Right lobe of liver (tissue), 6 donors: Measurements from ENCODE around the gene SYNRG. TPM values are rescaled to one million over a fixed set of nuclear protein-coding genes. Genes with fewer than 3 reads are reported as not detected.
A peak's percentile ranks its signal among the peaks of the same experiment; 100 is the strongest.

ENCODE experiments used
- ATAC-seq, 4 donors: fragments of 200-7000 bp; cut with Tn5 transposase; one replicate each; pipeline ENCODE4 v1.9.1; 2020; ENCODE audit warnings: mild to moderate bottlenecking in 4 of 4, moderate library complexity in 4 of 4
- DNase-seq, 3 donors: peaks; one replicate each; pipeline ENCODE4 v3.0.0-alpha.2; 2020
- H3K27ac ChIP-seq, 3 donors: fragments of 200-600 bp; one replicate each; pipeline ENCODE4 v1.8.0; 2022
- H3K27me3 ChIP-seq, 2 donors: fragments of 200-600 bp; one replicate each; pipeline ENCODE4 v1.8.0; 2022
- H3K36me3 ChIP-seq, 4 donors: fragments of 200-600 bp; sonication (generic) in 1 of 4; one replicate each; pipeline versions ENCODE4 v1.5.1 to v1.8.0; 2017 to 2022; ENCODE audit warnings: control low read depth in 1 of 4
- H3K4me1 ChIP-seq, 4 donors: fragments of 200-600 bp; sonication (generic) in 1 of 4; one replicate each; pipeline versions ENCODE4 v1.5.1 to v1.8.0; 2017 to 2022; ENCODE audit warnings: control low read depth in 1 of 4
- H3K4me3 ChIP-seq, 3 donors: fragments of 200-600 bp; one replicate each; pipeline ENCODE4 v1.8.0; 2022
- H3K9me3 ChIP-seq, 4 donors: fragments of 200-600 bp; sonication (generic) in 1 of 4; one replicate each; pipeline versions ENCODE4 v1.5.1 to v1.8.0; 2017 to 2022; ENCODE audit warnings: control low read depth in 1 of 4
- POLR2A ChIP-seq: fragments of 450-650 bp; IDR thresholded peaks from one replicate; pipeline ENCODE4 v1.6.1; 2017; ENCODE audit warnings: antibody characterized with exemption, mild to moderate bottlenecking
- whole genome bisulfite sequencing: methylation state at CpG from one replicate; pipeline ENCODE4 v1.1.6; 2018; ENCODE audit warnings: low coverage, low lambda C conversion rate; ENCODE audit not compliant: insufficient coverage; ENCODE audit errors: missing lambda C conversion rate; 5-methylcytosine and 5-hydroxymethylcytosine counted together
- intact Hi-C, 2 donors: fragments of 100-400 bp; cut with DNase I; formaldehyde crosslinking; loops; one replicate each; pipeline versions ENCODE4 v1.11.2 to v1.14.1; 2022
- total RNA-seq, 6 experiments: library from RNA; depleted of rRNA in 2 of 6; stranded (reverse); fragments of >200 nt in 2 of 6; fragmentation: NEBNext Ultra II Directional in 3 of 6; extraction: Animal tissue kit (Norgen Biotek cat#: 25700) in 3 of 6; gene quantifications; one replicate each; pipeline versions ENCODE4 v1.1.0 to v1.2.4, GENCODE V29; 2016 to 2023
- TF ChIP-seq, protein P1 (sequence below), 4 donors: fragments of 200-600 bp in 3 of 4; fragments of 450-650 bp in 1 of 4; IDR thresholded peaks; one replicate each; pipeline versions ENCODE4 v1.5.1 to v1.8.0; 2016 to 2022; ENCODE audit warnings: antibody characterized with exemption in 4 of 4, mild to moderate bottlenecking in 2 of 4
- donor health status: DM: no; HTN: yes; CAD: no.
- donor health status: DM: no; HTN: no; CAD: no.
- donor health status: DM: no; HTN: no; CAD: no.
- donor health status: DM: no; HTN: yes; CAD: no.
- donor health status: DM: no; HTN: yes; CAD: no.

SYNRG gene
- total RNA-seq, 6 experiments from 2014 or later, result 9.0 to 16.2 (median 15.0) TPM

DNA sequence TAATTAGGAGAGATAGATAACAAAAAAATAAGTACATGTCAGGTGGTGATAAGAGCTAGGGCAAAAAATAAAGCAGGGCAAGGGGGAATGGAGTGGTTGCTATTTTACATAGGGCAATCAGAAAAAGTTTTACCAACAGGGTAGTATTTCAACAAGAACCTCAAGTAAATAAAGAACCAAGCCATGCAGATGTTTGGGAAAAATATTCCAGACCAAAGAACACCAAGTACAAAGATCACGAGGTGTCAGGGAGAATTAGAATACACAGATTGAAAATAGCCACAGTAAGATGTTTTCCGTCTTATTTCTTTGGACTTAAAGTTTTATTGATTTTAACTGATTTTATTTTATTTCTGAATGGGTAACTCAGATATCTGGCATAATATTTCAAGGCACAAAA, 11.1 kb downstream of the SYNRG start:
- WGBS, result 39% methylated on average over 2 of the region's 2 CpGs

DNA sequence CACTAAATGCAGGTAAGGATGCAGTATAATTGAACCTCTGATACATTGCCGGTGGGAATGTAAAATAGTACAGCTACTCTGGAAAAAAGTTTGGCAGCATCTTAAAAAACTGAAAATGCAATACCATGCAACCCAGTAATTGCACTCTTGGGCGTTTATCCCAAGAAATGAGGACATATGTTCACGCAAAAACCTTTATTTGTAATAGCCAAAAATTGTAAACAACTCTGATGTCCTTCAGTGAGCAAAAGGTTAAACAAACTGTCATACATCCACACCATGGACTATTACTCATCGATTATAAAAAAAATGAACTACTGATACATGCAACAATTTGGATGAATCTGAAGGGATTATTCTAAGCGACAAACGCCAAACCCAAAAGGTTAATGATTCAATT, 16.9 kb downstream of the SYNRG start:
- DNase-seq, result no peak
- Histone ChIP-seq H3K4me3 (no peak overlapping the region), H3K4me1 (peaks cover 0 to 9% (median 0%) of the 10 kb centered on the region in 4 donors), H3K27me3 (no peaks in the 10 kb centered on the region), H3K36me3 (peaks cover 0 to 32% (median 6%) of the 10 kb centered on the region in 4 donors), H3K27ac (no peak overlapping the region), H3K9me3 (no peaks in the 10 kb centered on the region)
- ATAC-seq, result no peak
- intact Hi-C loops, result no loop called here
- 62% methylated on average over 6 of the region's 6 CpGs for WGBS
- TF ChIP-seq, protein P1, sequence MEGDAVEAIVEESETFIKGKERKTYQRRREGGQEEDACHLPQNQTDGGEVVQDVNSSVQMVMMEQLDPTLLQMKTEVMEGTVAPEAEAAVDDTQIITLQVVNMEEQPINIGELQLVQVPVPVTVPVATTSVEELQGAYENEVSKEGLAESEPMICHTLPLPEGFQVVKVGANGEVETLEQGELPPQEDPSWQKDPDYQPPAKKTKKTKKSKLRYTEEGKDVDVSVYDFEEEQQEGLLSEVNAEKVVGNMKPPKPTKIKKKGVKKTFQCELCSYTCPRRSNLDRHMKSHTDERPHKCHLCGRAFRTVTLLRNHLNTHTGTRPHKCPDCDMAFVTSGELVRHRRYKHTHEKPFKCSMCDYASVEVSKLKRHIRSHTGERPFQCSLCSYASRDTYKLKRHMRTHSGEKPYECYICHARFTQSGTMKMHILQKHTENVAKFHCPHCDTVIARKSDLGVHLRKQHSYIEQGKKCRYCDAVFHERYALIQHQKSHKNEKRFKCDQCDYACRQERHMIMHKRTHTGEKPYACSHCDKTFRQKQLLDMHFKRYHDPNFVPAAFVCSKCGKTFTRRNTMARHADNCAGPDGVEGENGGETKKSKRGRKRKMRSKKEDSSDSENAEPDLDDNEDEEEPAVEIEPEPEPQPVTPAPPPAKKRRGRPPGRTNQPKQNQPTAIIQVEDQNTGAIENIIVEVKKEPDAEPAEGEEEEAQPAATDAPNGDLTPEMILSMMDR (IDR thresholded peaks at IDR 0.05), result no peak
- TF ChIP-seq POLR2A, result no peak

More for the DNA sequence above, 11.1 kb downstream of the SYNRG start:
- TF ChIP-seq POLR2A, result no peak
- TF ChIP-seq, protein P1 (IDR thresholded peaks at IDR 0.05), result no peak
- DNase-seq, result no peak
- peak; percentile 28 to 62 (median 48) for ATAC-seq
- peaks cover 0 to 28% (median 6%) of the 10 kb centered on the region in 4 donors for H3K36me3 ChIP-seq
- H3K27me3 ChIP-seq, result no peaks in the 10 kb centered on the region
- H3K4me3 ChIP-seq, result no peak overlapping the region
- peak overlapping the region in 1 of 3 donors; percentile 11 for H3K27ac ChIP-seq
- no peaks in the 10 kb centered on the region for H3K9me3 ChIP-seq
- H3K4me1 ChIP-seq, result peaks cover 0 to 8% (median 4%) of the 10 kb centered on the region in 4 donors
- intact Hi-C loops, result no loop called here

DNA sequence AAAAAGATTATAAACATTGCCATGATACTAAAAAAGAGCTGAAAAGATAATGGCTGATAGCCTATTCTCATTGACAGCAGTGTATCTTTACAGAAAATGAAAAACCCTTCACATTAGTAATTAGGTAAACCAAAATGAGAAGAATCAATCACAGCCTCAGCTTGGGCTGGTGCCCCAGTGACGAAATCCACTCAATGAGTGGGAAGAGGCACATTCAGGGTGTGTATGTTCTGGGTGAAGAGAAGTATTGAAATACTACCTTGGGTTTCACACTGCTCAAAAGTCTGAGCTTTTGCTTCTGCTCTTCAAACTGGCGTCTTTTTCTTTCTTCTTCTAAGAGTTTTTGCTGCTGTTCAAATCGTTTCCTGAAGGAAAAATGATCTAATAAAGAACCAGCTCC, 24.2 kb downstream of the SYNRG start:
- intact Hi-C loops, result no loop called here
- H3K4me1 ChIP-seq, result no peaks in the 10 kb centered on the region
- H3K9me3 ChIP-seq, result no peaks in the 10 kb centered on the region
- peaks cover 0 to 51% (median 10%) of the 10 kb centered on the region in 4 donors for H3K36me3 ChIP-seq
- no peak for TF ChIP-seq POLR2A
- TF ChIP-seq, protein P1 (IDR thresholded peaks at IDR 0.05), result no peak
- no peak overlapping the region for H3K27ac ChIP-seq
- DNase-seq, result no peak
- no peak for ATAC-seq
- no peaks in the 10 kb centered on the region for H3K27me3 ChIP-seq
- WGBS, result 75% methylated on average over 3 of the region's 3 CpGs
- no peak overlapping the region for H3K4me3 ChIP-seq

DNA sequence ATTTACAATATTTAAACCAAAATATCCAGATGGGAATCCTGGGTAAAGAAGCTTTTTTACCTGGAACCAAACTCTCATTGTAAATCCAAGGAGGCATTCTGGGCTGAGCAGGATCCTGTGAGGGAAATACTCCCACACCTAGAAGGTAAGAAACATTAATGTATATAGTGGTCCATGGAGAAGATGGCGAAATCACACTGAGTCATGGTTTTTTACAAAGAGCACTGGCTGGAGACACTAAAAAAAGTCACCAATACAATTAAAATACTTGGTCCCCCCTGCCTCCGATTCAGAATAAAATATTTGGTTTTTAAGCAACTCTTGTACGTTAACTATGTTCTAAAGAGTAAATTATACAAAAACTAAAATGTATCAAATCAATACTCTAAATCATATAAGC, 32.9 kb downstream of the SYNRG start:
- no peaks in the 10 kb centered on the region for H3K27me3 ChIP-seq
- 95% methylated on average over 3 of the region's 3 CpGs for WGBS
- no peaks in the 10 kb centered on the region for H3K9me3 ChIP-seq
- H3K4me3 ChIP-seq, result no peak overlapping the region
- TF ChIP-seq, protein P1 (IDR thresholded peaks at IDR 0.05), result no peak
- no peak for TF ChIP-seq POLR2A
- no peak for DNase-seq
- ATAC-seq, result no peak
- H3K4me1 ChIP-seq, result no peaks in the 10 kb centered on the region
- H3K27ac ChIP-seq, result no peak overlapping the region
- peaks cover 0 to 36% (median 7%) of the 10 kb centered on the region in 4 donors for H3K36me3 ChIP-seq
- intact Hi-C loops, result no loop called here

DNA sequence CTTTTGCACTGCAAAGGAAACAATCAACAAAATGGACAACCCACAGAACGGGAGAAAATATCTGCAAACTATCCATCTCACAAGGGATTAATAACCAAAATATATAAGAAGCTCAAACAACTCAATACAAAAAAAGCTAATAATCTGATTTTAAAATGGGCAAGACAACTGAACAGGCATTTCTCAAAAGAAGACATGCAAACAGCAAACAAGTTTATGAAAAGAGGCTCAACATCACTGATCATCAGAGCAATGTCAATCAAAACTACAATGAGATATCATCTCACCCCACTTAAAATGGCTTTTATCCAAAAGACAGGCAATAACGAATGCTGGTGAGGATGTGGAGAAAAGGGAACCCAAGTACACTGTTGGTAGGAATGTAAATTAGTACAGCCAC, 34.8 kb downstream of the SYNRG start:
- Histone ChIP-seq H3K27me3 (no peaks in the 10 kb centered on the region), H3K4me1 (no peaks in the 10 kb centered on the region), H3K9me3 (no peaks in the 10 kb centered on the region), H3K27ac (no peak overlapping the region), H3K4me3 (no peak overlapping the region), H3K36me3 (peaks cover 0 to 41% (median 14%) of the 10 kb centered on the region in 4 donors)
- 92% methylated on average over 2 of the region's 2 CpGs for WGBS
- TF ChIP-seq, protein P1 (IDR thresholded peaks at IDR 0.05), result no peak
- no peak for TF ChIP-seq POLR2A
- intact Hi-C loops, result no loop called here
- ATAC-seq (no peak), DNase-seq (no peak)
